Large intestine (tissue), 3 donors: Measurements from ENCODE around the gene SRGAP2C. TPM values are rescaled to one million over a fixed set of nuclear protein-coding genes. Genes with fewer than 3 reads are reported as not detected.
"Not testable (repeated sequence)": the region's sequence is repeated elsewhere in the genome, so short reads cannot be mapped to it uniquely, and the experiment has no call there.

ENCODE experiments used
- DNase-seq, 2 donors: peaks; one replicate each; pipeline versions ENCODE4 v3.0.0 to v3.0.0-alpha.2; 2013
- H3K27ac ChIP-seq: one replicate; pipeline ENCODE4 v1.5.1; 2013; ENCODE audit warnings: low read length
- H3K27me3 ChIP-seq: 2 replicates; pipeline ENCODE4 v1.6.1; 2013; ENCODE audit warnings: low read length; ENCODE audit not compliant: control insufficient read depth, insufficient read depth
- H3K36me3 ChIP-seq: 2 replicates; pipeline ENCODE4 v1.6.1; 2013; ENCODE audit warnings: low read length; ENCODE audit not compliant: control insufficient read depth, insufficient read depth
- H3K4me1 ChIP-seq: one replicate; pipeline ENCODE4 v1.6.1; 2013; ENCODE audit warnings: low read length; ENCODE audit not compliant: control insufficient read depth, insufficient read depth
- H3K4me3 ChIP-seq: one replicate; pipeline ENCODE4 v1.5.1; 2013; ENCODE audit warnings: low read length
- H3K9me3 ChIP-seq: one replicate; pipeline ENCODE4 v1.6.1; 2013; ENCODE audit warnings: mild to moderate bottlenecking, low read depth, low read length, moderate library complexity; ENCODE audit not compliant: control insufficient read depth
- WGBS: methylation state at CpG from one replicate; pipeline ENCODE4 v1.1.5; 2013; ENCODE audit warnings: low lambda C conversion rate; ENCODE audit not compliant: insufficient coverage; 5-methylcytosine and 5-hydroxymethylcytosine counted together
- polyA plus RNA-seq: library from polyadenylated mRNA; unstranded; fragments of 120-200 nt; gene quantifications from one replicate; pipeline ENCODE4 v1.2.1, GENCODE V29; 2013

SRGAP2C gene
- polyA plus RNA-seq, 1 donor = 6.6 TPM

GRCh38 chr1:121160118-121160517 lies 24.7 kb upstream of the SRGAP2C start:
- H3K36me3 ChIP-seq, H3K4me3 ChIP-seq, H3K27ac ChIP-seq, DNase-seq, H3K27me3 ChIP-seq, H3K9me3 ChIP-seq, H3K4me1 ChIP-seq: not testable (repeated sequence)
- no CpG with 5 or more reads among the region's 2 CpGs for WGBS

DNA sequence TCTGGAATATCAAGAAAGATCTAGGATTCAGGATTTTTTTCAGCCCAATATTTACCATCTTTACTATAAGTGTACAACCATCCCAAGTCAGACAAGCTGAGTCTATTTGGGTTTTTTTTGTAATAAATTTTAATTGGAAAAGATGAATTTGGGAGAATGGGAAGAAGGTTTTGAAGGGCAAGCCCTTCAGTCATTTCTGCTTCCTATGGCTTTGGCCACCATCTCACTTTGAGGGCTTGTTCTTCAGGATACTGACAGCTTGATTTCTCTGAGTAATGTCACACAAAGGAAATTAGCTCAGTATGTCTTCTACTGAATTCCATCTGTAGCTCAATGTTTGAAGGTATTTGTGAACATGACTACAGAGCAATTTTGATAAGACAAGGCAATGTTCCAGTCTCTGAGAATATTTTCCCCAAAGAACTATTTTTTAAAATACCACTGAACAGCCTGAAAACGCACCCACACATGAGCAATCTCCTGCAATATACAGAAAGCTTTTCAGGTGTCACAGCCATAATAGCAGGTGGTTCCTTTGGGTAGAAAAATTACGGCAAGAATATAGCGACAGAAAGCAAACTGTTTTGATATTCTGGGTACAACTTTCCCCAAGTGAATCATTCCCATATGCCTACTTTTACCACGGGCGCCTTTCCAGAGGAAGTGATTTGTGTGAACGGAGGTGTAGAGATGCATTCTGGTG lies 23.4 kb upstream of the SRGAP2C start:
- not testable (repeated sequence) for DNase-seq, H3K27me3 ChIP-seq, H3K4me3 ChIP-seq, H3K27ac ChIP-seq, H3K4me1 ChIP-seq, H3K36me3 ChIP-seq, H3K9me3 ChIP-seq
- WGBS = no CpG with 5 or more reads among the region's 6 CpGs

GRCh38 chr1:121163850-121164757 lies 20.7 kb upstream of the SRGAP2C start:
- DNase-seq, H3K27me3 ChIP-seq, H3K9me3 ChIP-seq, H3K4me3 ChIP-seq, H3K36me3 ChIP-seq, H3K4me1 ChIP-seq, H3K27ac ChIP-seq: not testable (repeated sequence)
- no CpG with 5 or more reads among the region's 5 CpGs for WGBS

DNA sequence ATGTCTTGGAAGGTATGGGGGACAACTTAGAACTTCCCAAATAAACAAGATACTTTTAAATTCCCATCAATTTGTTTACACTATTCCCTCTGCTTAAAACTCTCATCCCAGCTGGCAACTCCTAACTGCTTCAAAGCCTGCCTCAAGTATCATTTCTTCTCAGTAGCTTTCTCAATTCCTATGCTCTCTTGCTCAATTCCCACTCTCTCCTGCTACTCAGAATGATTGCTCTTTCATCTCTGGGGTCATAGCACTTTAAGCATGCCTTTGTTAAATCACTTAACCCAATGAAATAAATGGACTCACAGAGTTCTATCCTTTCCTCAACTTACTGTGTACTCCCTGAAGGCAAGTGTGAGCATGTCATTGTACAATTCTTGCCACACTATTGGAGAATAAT lies 19.5 kb upstream of the SRGAP2C start:
- not testable (repeated sequence) for H3K27ac ChIP-seq, H3K36me3 ChIP-seq, H3K4me3 ChIP-seq, H3K27me3 ChIP-seq, H3K4me1 ChIP-seq, H3K9me3 ChIP-seq
- DNase-seq = peak in 1 of 2 donors; percentile 1

GRCh38 chr1:121167225-121167738 lies 17.5 kb upstream of the SRGAP2C start:
- not testable (repeated sequence) for H3K4me3 ChIP-seq, H3K9me3 ChIP-seq, H3K27ac ChIP-seq, H3K36me3 ChIP-seq, H3K4me1 ChIP-seq, DNase-seq, H3K27me3 ChIP-seq
- WGBS = no CpG with 5 or more reads among the region's 2 CpGs

- H3K9me3 ChIP-seq, H3K36me3 ChIP-seq, DNase-seq, H3K27ac ChIP-seq, H3K4me1 ChIP-seq, H3K4me3 ChIP-seq, H3K27me3 ChIP-seq: not testable (repeated sequence)
- WGBS = no CpG with 5 or more reads among the region's 3 CpGs
These were observed 16.6 kb upstream of the SRGAP2C start for GRCh38 chr1:121168152-121168668.

GRCh38 chr1:121176649-121177048 lies 8.1 kb upstream of the SRGAP2C start:
- not testable (repeated sequence) for H3K27ac ChIP-seq, H3K4me1 ChIP-seq, H3K4me3 ChIP-seq, H3K9me3 ChIP-seq, H3K36me3 ChIP-seq, DNase-seq, H3K27me3 ChIP-seq
- WGBS = 100% methylated on average over 1 of the region's 2 CpGs

GRCh38 chr1:121178197-121178596 lies 6.6 kb upstream of the SRGAP2C start:
- H3K27ac ChIP-seq, H3K9me3 ChIP-seq, H3K36me3 ChIP-seq, H3K4me1 ChIP-seq, H3K4me3 ChIP-seq, H3K27me3 ChIP-seq, DNase-seq: not testable (repeated sequence)

DNA sequence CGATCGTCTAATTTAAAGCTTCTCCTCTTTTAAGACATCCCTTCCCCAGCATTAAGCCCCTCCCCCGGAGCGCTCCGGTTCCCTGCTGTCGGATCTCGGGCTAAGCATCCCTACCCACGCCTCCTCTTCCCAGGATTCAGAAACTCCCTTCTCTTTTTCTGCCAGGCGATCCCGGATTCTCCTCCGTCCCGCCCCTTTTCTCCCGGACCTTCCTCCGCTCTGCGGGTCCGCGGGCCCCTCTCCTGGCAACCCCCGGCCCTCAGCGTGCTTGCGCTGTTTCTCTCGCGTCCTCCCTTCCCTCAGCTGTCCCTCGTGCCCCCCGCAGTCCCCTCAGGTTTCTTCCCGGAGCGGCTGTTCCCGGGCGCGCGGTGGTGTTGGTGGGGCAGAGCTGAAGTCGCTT lies 908 bp upstream of the SRGAP2C start:
- not testable (repeated sequence) for H3K27ac ChIP-seq, H3K9me3 ChIP-seq, H3K4me1 ChIP-seq, H3K27me3 ChIP-seq, H3K36me3 ChIP-seq
- peak in 1 of 2 donors; percentile 1 for DNase-seq
- H3K4me3 ChIP-seq = peak overlapping the region; percentile 23
- no CpG with 5 or more reads among the region's 31 CpGs for WGBS

GRCh38 chr1:121185140-121185708 lies 449 bp downstream of the SRGAP2C start:
- not testable (repeated sequence) for H3K9me3 ChIP-seq, H3K27me3 ChIP-seq, H3K36me3 ChIP-seq, DNase-seq, H3K27ac ChIP-seq, H3K4me1 ChIP-seq
- WGBS = no CpG with 5 or more reads among the region's 48 CpGs
- peak overlapping the region; percentile 21 for H3K4me3 ChIP-seq
